ENCODE measurements around the gene ZWINT.

Gene ZWINT

GRCh38 chr10:56346845-56347415 lies 14.1 kb downstream of the ZWINT start:
- no peak overlapping the region for H3K4me3 ChIP-seq (ENCODE audit: severe bottlenecking)
- DNase-seq (ENCODE audit: low spot score) (no peak), ATAC-seq (ENCODE audit: low read depth) (peak; percentile 66; the same call in 2 of the 3 replicates)
- no peaks in the 10 kb centered on the region for H3K9me3 ChIP-seq (ENCODE audit: severe bottlenecking)
- H3K36me3 ChIP-seq (ENCODE audit: low read depth), result no peaks in the 10 kb centered on the region
- peaks cover 8% of the 10 kb centered on the region for H3K4me1 ChIP-seq (ENCODE audit: insufficient read depth, poor library complexity, severe bottlenecking)
- H3K27ac ChIP-seq (ENCODE audit: poor library complexity, severe bottlenecking), result no peak overlapping the region
- no peaks in the 10 kb centered on the region for H3K27me3 ChIP-seq (ENCODE audit: insufficient read depth, poor library complexity, severe bottlenecking)
- TF ChIP-seq, protein P1, sequence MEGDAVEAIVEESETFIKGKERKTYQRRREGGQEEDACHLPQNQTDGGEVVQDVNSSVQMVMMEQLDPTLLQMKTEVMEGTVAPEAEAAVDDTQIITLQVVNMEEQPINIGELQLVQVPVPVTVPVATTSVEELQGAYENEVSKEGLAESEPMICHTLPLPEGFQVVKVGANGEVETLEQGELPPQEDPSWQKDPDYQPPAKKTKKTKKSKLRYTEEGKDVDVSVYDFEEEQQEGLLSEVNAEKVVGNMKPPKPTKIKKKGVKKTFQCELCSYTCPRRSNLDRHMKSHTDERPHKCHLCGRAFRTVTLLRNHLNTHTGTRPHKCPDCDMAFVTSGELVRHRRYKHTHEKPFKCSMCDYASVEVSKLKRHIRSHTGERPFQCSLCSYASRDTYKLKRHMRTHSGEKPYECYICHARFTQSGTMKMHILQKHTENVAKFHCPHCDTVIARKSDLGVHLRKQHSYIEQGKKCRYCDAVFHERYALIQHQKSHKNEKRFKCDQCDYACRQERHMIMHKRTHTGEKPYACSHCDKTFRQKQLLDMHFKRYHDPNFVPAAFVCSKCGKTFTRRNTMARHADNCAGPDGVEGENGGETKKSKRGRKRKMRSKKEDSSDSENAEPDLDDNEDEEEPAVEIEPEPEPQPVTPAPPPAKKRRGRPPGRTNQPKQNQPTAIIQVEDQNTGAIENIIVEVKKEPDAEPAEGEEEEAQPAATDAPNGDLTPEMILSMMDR (IDR thresholded peaks at IDR 0.05; ENCODE audit: poor library complexity, severe bottlenecking), result no peak

GRCh38 chr10:56341612-56342011 lies 19.4 kb downstream of the ZWINT start:
- TF ChIP-seq, protein P1 (IDR thresholded peaks at IDR 0.05; ENCODE audit: poor library complexity, severe bottlenecking), result no peak
- H3K4me3 ChIP-seq (ENCODE audit: severe bottlenecking), result no peak overlapping the region
- H3K27ac ChIP-seq (ENCODE audit: poor library complexity, severe bottlenecking), result no peak overlapping the region
- no peaks in the 10 kb centered on the region for H3K36me3 ChIP-seq (ENCODE audit: low read depth)
- peaks cover 7% of the 10 kb centered on the region for H3K9me3 ChIP-seq (ENCODE audit: severe bottlenecking)
- ATAC-seq (ENCODE audit: low read depth) (no peak), DNase-seq (ENCODE audit: low spot score) (no peak)
- peaks cover under 1% of the 10 kb centered on the region for H3K4me1 ChIP-seq (ENCODE audit: insufficient read depth, poor library complexity, severe bottlenecking)
- H3K27me3 ChIP-seq (ENCODE audit: insufficient read depth, poor library complexity, severe bottlenecking), result no peaks in the 10 kb centered on the region

GRCh38 chr10:56329961-56330360 lies 31.1 kb downstream of the ZWINT start:
- no peaks in the 10 kb centered on the region for H3K9me3 ChIP-seq (ENCODE audit: severe bottlenecking)

GRCh38 chr10:56327118-56327517 lies 33.9 kb downstream of the ZWINT start:
- DNase-seq (ENCODE audit: low spot score) (no peak), ATAC-seq (ENCODE audit: low read depth) (no peak)
- no peaks in the 10 kb centered on the region for H3K9me3 ChIP-seq (ENCODE audit: severe bottlenecking)
- H3K27me3 ChIP-seq (ENCODE audit: insufficient read depth, poor library complexity, severe bottlenecking), result peaks cover 3% of the 10 kb centered on the region
- TF ChIP-seq, protein P1 (IDR thresholded peaks at IDR 0.05; ENCODE audit: poor library complexity, severe bottlenecking), result no peak
- H3K36me3 ChIP-seq (ENCODE audit: low read depth), result no peaks in the 10 kb centered on the region
- no peak overlapping the region for H3K27ac ChIP-seq (ENCODE audit: poor library complexity, severe bottlenecking)
- H3K4me1 ChIP-seq (ENCODE audit: insufficient read depth, poor library complexity, severe bottlenecking), result no peaks in the 10 kb centered on the region
- H3K4me3 ChIP-seq (ENCODE audit: severe bottlenecking), result no peak overlapping the region

More at GRCh38 chr10:56329961-56330360, 31.1 kb downstream of the ZWINT start:
- no peak overlapping the region for H3K4me3 ChIP-seq (ENCODE audit: severe bottlenecking)
- no peak overlapping the region for H3K27ac ChIP-seq (ENCODE audit: poor library complexity, severe bottlenecking)
- no peaks in the 10 kb centered on the region for H3K36me3 ChIP-seq (ENCODE audit: low read depth)
- no peaks in the 10 kb centered on the region for H3K4me1 ChIP-seq (ENCODE audit: insufficient read depth, poor library complexity, severe bottlenecking)
- H3K27me3 ChIP-seq (ENCODE audit: insufficient read depth, poor library complexity, severe bottlenecking), result peaks cover 3% of the 10 kb centered on the region
- no peak for ATAC-seq (ENCODE audit: low read depth)
- TF ChIP-seq, protein P1 (IDR thresholded peaks at IDR 0.05; ENCODE audit: poor library complexity, severe bottlenecking), result no peak
- no peak for DNase-seq (ENCODE audit: low spot score)

DNA sequence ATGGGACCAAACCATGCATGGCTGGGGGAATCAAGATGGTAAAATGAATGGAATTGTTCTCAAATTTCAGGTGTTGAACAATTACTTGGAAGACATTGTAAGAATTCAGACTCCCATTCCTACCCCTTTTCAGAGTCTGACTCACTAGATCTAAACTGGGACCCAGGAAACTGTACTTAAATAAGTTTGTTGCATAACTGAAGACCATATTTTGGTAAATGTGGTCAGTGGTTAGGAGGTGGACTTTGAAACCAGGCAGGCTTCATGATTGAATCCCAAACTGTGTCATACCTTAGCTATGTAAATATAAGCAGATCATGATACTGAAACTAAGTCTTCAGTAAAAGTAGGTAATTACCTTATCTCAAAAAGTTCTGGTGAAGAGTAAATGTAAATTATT lies 41.7 kb downstream of the ZWINT start:
- H3K9me3 ChIP-seq (ENCODE audit: severe bottlenecking), result no peaks in the 10 kb centered on the region
- ATAC-seq (ENCODE audit: low read depth) (peak; percentile 82), DNase-seq (ENCODE audit: low spot score) (no peak)
- peaks cover 3% of the 10 kb centered on the region for H3K27me3 ChIP-seq (ENCODE audit: insufficient read depth, poor library complexity, severe bottlenecking)
- H3K36me3 ChIP-seq (ENCODE audit: low read depth), result no peaks in the 10 kb centered on the region
- no peak overlapping the region for H3K4me3 ChIP-seq (ENCODE audit: severe bottlenecking)
- TF ChIP-seq, protein P1 (IDR thresholded peaks at IDR 0.05; ENCODE audit: poor library complexity, severe bottlenecking), result no peak
- H3K4me1 ChIP-seq (ENCODE audit: insufficient read depth, poor library complexity, severe bottlenecking), result peaks cover 4% of the 10 kb centered on the region
- H3K27ac ChIP-seq (ENCODE audit: poor library complexity, severe bottlenecking), result no peak overlapping the region
